C4-2B (cell line): ENCODE measurements around the gene SSC5D.

Source experiments
- H3K27ac ChIP-seq: fragments of 450-650 bp; 2 replicates; pipeline ENCODE4 v1.5.1; 2017
- ZFX ChIP-seq: fragments of 450-650 bp; IDR thresholded peaks from 2 replicates; pipeline ENCODE4 v1.6.1; 2017
- TF ChIP-seq, protein P1 (sequence below): fragments of 450-650 bp; conservative IDR thresholded peaks from 2 replicates; pipeline ENCODE4 v1.5.1; 2017; ENCODE audit warnings: mild to moderate bottlenecking

SSC5D gene

DNA sequence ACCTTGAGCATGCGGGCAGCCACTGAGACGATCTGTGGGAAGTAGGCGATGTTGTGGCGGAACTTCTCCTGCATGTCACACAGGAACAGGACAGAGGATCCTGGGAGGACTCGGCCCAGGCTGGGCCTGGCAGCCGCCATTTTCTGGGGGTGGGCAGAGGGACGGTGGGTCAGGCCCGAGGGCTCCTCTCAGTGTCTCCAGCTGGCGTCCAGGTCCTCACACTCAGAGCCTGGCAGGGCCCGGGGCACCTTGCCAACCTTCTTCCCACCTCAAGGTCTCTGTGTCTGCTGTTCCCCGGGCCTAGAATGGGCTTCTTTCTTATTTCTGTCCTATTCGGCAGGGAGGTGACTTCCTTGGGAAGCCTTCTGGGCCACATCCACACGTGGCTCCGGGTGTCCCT, 31.9 kb upstream of the SSC5D start:
- TF ChIP-seq, protein P1, sequence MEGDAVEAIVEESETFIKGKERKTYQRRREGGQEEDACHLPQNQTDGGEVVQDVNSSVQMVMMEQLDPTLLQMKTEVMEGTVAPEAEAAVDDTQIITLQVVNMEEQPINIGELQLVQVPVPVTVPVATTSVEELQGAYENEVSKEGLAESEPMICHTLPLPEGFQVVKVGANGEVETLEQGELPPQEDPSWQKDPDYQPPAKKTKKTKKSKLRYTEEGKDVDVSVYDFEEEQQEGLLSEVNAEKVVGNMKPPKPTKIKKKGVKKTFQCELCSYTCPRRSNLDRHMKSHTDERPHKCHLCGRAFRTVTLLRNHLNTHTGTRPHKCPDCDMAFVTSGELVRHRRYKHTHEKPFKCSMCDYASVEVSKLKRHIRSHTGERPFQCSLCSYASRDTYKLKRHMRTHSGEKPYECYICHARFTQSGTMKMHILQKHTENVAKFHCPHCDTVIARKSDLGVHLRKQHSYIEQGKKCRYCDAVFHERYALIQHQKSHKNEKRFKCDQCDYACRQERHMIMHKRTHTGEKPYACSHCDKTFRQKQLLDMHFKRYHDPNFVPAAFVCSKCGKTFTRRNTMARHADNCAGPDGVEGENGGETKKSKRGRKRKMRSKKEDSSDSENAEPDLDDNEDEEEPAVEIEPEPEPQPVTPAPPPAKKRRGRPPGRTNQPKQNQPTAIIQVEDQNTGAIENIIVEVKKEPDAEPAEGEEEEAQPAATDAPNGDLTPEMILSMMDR, result no peak
- no peak for TF ChIP-seq ZFX
- H3K27ac ChIP-seq, result no peak overlapping the region

DNA sequence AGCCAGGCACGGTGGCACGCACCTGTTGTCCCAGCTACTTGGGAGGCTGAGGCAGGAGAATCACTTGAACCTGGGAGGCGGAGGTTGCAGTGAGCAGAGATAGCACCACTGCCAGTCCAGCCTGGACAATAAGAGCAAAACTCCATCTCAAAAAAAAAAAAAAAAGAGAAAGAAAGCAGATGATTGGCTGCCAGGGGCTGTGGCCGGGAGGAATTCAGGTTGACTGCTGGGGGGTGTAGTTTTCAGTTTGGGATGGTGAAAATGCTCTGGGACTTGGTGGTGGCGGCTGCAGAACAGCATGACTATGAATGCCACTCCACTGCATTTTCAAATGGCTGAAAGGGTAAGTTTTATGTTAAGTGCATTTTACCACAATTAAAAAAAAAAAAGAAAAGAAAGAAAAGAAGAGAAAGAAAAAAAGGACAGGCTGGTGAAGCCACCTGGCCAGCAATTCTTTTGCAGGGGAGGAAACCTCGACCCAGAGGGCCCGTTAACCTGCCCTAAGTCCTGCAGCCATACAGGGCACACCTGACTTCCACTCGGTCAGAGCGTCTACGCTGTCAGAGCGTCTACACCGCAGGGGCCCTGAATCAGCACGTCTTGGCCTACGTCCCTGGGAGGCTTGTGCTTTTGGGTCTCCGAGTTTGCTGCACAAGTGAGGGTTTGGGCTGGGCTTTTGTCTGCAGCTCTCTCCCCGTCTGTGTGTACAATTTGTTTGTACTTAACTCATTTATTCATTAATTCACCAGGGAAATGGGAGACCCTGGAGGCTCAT, 30.4 kb upstream of the SSC5D start:
- TF ChIP-seq ZFX, result no peak
- TF ChIP-seq, protein P1, result no peak
- H3K27ac ChIP-seq, result no peak overlapping the region

DNA sequence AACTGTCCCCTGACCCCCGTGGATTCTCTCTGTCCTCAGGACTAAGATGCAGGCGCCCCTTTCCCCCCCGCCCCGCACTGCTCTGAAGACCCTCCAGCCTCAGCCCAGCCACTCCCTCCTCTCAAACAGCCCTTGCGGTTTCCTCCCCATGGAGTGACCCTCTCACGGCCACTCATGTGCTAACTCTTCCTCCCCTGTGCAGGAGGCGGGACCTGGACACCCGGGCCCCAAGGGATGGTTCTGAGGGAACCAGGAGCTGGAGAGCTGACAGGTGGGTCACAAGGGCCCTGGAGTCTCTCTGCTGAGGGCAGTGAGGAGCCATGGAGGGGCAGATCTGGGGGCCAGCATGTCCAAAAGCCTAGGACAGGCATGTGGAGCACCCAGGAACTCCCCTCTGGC, 28.7 kb upstream of the SSC5D start:
- TF ChIP-seq, protein P1, result no peak
- TF ChIP-seq ZFX, result no peak
- no peak overlapping the region; the same call in 1 of the 2 replicates for H3K27ac ChIP-seq

DNA sequence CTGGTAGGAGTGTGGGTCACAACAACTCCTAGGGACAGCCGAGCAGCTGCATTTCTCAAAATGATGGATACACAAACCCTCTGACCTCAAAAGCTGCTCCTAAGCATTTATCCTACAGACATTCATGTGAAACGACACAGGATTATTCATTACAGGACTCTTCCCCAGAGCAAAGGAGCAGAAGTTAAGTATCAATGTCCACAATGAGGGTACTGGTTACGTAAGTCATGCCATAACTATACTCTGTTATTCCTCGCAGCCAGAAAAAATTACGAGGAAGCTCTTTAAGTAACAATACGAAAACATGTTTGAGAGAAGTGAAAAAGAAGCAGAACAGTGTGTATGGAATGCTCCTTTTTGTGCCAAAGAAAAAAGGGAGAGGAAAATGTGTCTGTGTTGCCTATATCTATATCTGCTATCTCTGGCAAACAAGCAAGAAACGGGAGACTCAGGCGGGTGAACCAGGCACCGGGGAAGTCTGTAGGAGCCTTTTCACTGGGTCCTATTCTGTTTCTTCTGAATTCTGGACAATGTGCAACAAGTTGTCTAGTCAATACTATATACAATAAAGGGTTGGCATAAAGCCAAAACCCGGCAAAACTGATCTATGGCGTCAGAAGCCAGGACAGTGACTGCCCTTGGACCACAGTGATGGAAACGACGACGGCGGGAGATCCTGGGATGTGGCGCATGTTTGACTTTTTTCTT, 28.1 kb upstream of the SSC5D start:
- peak overlapping the region; percentile 96 for H3K27ac ChIP-seq
- TF ChIP-seq ZFX, result no peak
- TF ChIP-seq, protein P1, result no peak

DNA sequence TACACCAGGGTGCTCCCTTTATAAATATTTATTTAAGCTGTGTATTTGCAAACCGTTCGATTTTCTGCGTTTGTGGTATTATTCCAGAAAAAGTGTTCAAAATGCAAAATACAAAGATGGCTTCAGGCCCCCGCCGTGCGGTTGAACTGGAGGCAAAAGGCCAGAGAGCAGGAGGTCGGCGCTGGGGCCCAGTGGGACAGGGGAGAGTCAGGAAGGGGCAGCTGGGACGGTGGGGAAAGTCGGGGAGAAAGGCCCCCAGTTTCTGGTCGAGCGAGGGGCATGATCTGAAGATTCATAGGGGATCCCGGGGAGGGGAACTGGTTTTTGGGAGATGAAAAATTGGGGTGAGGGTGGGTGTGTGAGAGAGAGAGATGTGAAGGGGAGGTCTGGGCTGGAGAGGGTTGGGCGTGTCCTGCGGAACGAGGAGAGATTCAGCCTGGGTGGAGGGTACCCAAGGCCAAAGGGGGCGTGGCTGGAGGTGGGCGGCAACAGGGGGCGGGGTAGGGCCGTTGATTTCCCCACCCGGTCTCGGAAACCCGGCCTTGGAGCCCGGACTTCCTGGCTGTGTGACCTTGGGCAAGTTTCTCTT, 27.5 kb upstream of the SSC5D start:
- no peak for TF ChIP-seq ZFX
- TF ChIP-seq, protein P1, result no peak
- H3K27ac ChIP-seq, result peak overlapping the region; percentile 96

DNA sequence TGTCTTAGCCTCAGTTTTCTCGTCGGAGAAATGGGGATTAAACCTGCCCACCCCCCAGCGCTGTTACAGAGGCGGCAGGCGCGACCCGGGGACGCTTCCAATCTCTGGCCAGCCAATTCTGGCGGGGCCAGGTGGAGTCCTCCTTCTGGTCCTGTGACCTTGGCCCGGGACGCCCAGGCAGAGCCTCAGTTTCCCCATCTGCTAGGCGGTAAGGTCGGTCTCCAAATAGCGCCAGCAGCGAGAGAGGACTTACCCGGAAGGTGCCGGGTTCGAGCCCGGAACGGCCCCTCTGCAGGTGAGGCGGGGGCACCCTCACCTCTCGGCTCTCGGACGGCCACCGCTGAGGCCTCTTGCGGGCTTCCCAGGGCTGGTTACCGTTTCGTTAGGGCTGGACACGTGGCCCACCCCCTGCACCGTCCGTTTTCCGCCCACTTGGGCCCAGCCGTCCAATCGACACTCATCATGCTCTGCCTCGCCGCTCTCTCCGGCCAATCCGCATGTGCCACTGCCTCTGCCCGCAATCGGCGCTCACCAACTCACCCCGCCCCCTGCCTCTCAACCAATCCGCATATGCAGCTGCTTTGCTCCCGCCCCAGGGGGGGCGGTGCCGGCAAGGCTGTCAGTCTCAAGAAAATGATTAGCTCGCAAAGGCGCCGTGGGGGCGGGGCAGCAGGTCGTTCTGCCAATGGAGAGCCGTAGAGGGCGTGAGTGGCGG, 26.8 kb upstream of the SSC5D start, which contains the start of gene ISOC2:
Gene ISOC2, minus strand, starts transcription at position 384 of the 715 bp plus-strand sequence. CDS start 5,156 bp downstream, outside the sequence.
- TF ChIP-seq ZFX, result peak; percentile 57; the same call in 1 of the 2 replicates
- TF ChIP-seq, protein P1, result no peak
- peak within 1 kb of the TSS; percentile 96 for H3K27ac ChIP-seq
